Measurements from ENCODE around the gene MECP2.

MECP2 gene

GRCh38 chrX:154135458-154136229 lies 38.1 kb upstream of the MECP2 start:
- Histone ChIP-seq H3K4me1 (ENCODE audit: low read depth, poor library complexity, severe bottlenecking) (no peaks in the 10 kb centered on the region), H3K36me3 (ENCODE audit: insufficient read depth) (no peaks in the 10 kb centered on the region), H3K27me3 (ENCODE audit: insufficient read depth, low read depth) (peaks cover 20% of the 10 kb centered on the region; the same call in 1 of the 2 replicates), H3K79me2 (ENCODE audit: insufficient read depth, low read depth) (no peaks in the 10 kb centered on the region), H3K4me2 (no peak overlapping the region), H3K9ac (no peak overlapping the region), H3K27ac (no peak overlapping the region), H4K20me1 (ENCODE audit: insufficient read depth) (no peaks in the 10 kb centered on the region), H2AFZ (ENCODE audit: low read depth) (no peak overlapping the region), H3K4me3 (IDR thresholded peaks at IDR 0.05; ENCODE audit: insufficient read depth, low read depth, low read length) (no peak overlapping the region)
- TF ChIP-seq, protein P1, sequence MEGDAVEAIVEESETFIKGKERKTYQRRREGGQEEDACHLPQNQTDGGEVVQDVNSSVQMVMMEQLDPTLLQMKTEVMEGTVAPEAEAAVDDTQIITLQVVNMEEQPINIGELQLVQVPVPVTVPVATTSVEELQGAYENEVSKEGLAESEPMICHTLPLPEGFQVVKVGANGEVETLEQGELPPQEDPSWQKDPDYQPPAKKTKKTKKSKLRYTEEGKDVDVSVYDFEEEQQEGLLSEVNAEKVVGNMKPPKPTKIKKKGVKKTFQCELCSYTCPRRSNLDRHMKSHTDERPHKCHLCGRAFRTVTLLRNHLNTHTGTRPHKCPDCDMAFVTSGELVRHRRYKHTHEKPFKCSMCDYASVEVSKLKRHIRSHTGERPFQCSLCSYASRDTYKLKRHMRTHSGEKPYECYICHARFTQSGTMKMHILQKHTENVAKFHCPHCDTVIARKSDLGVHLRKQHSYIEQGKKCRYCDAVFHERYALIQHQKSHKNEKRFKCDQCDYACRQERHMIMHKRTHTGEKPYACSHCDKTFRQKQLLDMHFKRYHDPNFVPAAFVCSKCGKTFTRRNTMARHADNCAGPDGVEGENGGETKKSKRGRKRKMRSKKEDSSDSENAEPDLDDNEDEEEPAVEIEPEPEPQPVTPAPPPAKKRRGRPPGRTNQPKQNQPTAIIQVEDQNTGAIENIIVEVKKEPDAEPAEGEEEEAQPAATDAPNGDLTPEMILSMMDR (conservative IDR thresholded peaks at IDR 0.05; ENCODE audit: low read depth, low read length): no peak

GRCh38 chrX:154132366-154132765 lies 34.8 kb upstream of the MECP2 start:
- Histone ChIP-seq H3K4me1 (ENCODE audit: low read depth, poor library complexity, severe bottlenecking) (no peaks in the 10 kb centered on the region), H3K36me3 (ENCODE audit: insufficient read depth) (no peaks in the 10 kb centered on the region), H3K4me3 (IDR thresholded peaks at IDR 0.05; ENCODE audit: insufficient read depth, low read depth, low read length) (no peak overlapping the region), H3K79me2 (ENCODE audit: insufficient read depth, low read depth) (no peaks in the 10 kb centered on the region), H2AFZ (ENCODE audit: low read depth) (no peak overlapping the region), H4K20me1 (ENCODE audit: insufficient read depth) (no peaks in the 10 kb centered on the region), H3K4me2 (no peak overlapping the region), H3K27me3 (ENCODE audit: insufficient read depth, low read depth) (peaks cover 5% of the 10 kb centered on the region; the same call in 1 of the 2 replicates), H3K27ac (no peak overlapping the region), H3K9ac (no peak overlapping the region)
- TF ChIP-seq, protein P1 (conservative IDR thresholded peaks at IDR 0.05; ENCODE audit: low read depth, low read length): no peak

GRCh38 chrX:154131955-154132354 lies 34.4 kb upstream of the MECP2 start:
- no peaks in the 10 kb centered on the region for H4K20me1 ChIP-seq (ENCODE audit: insufficient read depth)
- no peak overlapping the region for H2AFZ ChIP-seq (ENCODE audit: low read depth)
- no peak overlapping the region for H3K4me3 ChIP-seq (IDR thresholded peaks at IDR 0.05; ENCODE audit: insufficient read depth, low read depth, low read length)
- no peaks in the 10 kb centered on the region for H3K36me3 ChIP-seq (ENCODE audit: insufficient read depth)
- H3K27me3 ChIP-seq (ENCODE audit: insufficient read depth, low read depth): peaks cover 5% of the 10 kb centered on the region; the same call in 1 of the 2 replicates
- no peak overlapping the region for H3K27ac ChIP-seq
- no peaks in the 10 kb centered on the region for H3K4me1 ChIP-seq (ENCODE audit: low read depth, poor library complexity, severe bottlenecking)
- no peaks in the 10 kb centered on the region for H3K79me2 ChIP-seq (ENCODE audit: insufficient read depth, low read depth)
- H3K9ac ChIP-seq: no peak overlapping the region
- no peak overlapping the region for H3K4me2 ChIP-seq
- TF ChIP-seq, protein P1 (conservative IDR thresholded peaks at IDR 0.05; ENCODE audit: low read depth, low read length): no peak

GRCh38 chrX:154126101-154126500 lies 28.6 kb upstream of the MECP2 start:
- Histone ChIP-seq H3K4me2 (no peak overlapping the region), H3K79me2 (ENCODE audit: insufficient read depth, low read depth) (no peaks in the 10 kb centered on the region), H3K4me3 (IDR thresholded peaks at IDR 0.05; ENCODE audit: insufficient read depth, low read depth, low read length) (no peak overlapping the region), H3K27me3 (ENCODE audit: insufficient read depth, low read depth) (no peaks in the 10 kb centered on the region), H3K9ac (no peak overlapping the region), H3K4me1 (ENCODE audit: low read depth, poor library complexity, severe bottlenecking) (peaks cover 8% of the 10 kb centered on the region), H4K20me1 (ENCODE audit: insufficient read depth) (no peaks in the 10 kb centered on the region), H2AFZ (ENCODE audit: low read depth) (no peak overlapping the region), H3K36me3 (ENCODE audit: insufficient read depth) (no peaks in the 10 kb centered on the region), H3K27ac (no peak overlapping the region)
- TF ChIP-seq, protein P1 (conservative IDR thresholded peaks at IDR 0.05; ENCODE audit: low read depth, low read length): no peak
